ENCODE results near the gene GRAP. TPM values are rescaled to one million over a fixed set of nuclear protein-coding genes. Genes with fewer than 3 reads are reported as not detected.

GRAP gene
- total RNA-seq, 3 donors from 2014 or later: 5.7 to 6.8 (median 6.0) TPM

DNA sequence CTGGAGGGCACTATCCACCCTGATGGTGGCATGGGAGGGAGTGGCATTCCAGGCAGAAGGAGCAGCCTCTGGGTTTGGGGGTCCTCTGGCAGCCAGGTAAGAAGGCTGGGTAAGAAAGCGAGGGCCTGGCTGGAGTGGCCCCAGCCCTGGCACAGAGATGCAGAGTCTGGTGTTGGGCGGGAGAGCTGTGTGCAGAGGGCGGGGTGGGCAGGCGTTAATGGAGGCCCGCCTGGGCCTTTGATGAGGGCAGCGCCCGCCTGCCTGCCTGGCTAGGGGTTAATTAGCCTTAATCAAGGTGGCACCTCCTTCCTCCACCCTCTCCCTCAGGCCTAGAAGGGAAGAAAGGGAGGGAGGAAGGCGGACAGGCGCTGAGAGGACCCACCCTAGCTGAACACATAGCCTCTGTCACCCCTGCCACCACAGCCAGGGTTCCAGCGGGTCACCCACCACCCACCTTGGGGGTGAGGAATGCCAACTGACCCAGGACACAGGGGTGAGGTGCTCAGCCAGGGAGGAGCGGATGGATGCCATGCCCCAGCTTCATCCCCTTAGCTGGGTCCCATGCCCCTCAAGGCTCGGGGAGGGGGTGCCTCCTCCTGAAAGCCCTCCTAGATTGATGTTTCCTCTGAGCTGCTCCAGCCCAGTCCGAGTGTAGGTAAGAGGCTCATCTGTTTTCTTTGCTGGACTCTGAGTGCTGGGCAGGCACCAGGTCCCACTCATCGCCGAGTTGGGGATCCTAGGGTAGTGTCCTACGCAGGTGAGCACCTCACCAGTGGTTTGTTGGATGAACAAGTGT lies 28.8 kb downstream of the GRAP start:
- no peak for DNase-seq
- H3K27me3 Mint-ChIP-seq (ENCODE audit: low read depth): no peaks in the 10 kb centered on the region
- H3K36me3 Mint-ChIP-seq (ENCODE audit: insufficient read depth): peaks cover 6% of the 10 kb centered on the region
- H3K9me3 Mint-ChIP-seq: no peaks in the 10 kb centered on the region
- peaks cover 2% of the 10 kb centered on the region for H3K4me1 Mint-ChIP-seq (ENCODE audit: low read depth)
- no peak for ATAC-seq
- H3K4me3 Mint-ChIP-seq: no peak overlapping the region

DNA sequence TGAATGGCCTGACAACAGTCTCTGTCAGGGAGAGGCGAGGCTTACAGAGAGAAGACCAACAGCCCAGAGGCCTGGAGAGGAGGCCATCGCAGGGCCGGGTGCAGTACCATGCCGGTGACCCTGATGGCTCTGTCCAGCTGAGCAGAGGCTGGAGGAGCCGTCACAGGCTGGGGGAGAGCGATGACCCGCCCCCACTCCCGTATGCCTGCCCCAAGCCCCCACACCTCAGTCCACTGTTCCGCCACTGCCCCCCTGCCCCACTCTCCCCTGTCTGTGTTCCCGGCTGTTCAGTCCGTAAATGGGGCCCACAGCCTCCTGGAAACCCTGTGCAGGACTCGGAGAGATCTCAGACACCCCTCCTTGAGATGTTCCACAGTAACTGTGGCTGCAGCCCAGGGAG lies 29.4 kb downstream of the GRAP start:
- ATAC-seq (no peak), DNase-seq (no peak)
- Mint-ChIP-seq H3K4me1 (ENCODE audit: low read depth) (peaks cover 2% of the 10 kb centered on the region), H3K27me3 (ENCODE audit: low read depth) (no peaks in the 10 kb centered on the region), H3K9me3 (no peaks in the 10 kb centered on the region), H3K4me3 (no peak overlapping the region), H3K36me3 (ENCODE audit: insufficient read depth) (peaks cover 4% of the 10 kb centered on the region)

DNA sequence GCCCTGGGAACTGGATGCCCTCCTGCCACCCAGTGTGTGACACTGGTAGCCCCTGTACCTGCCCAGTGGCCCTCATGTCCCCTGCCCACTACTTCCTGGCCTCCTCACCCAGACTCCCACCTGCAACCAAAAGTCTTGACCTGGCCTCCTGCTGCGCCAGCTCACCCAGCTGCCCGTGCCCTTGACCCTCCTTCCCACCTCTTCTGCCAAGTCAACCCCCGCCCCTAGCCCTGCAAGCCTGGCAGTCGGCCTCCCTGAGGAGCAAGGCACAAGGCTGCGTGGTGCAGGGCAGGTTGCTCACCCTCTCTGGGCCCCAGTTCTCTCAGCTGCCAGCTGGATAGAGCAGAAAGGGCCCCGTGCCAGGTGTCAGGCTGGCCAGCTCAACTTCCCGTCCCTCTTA lies 29.9 kb downstream of the GRAP start:
- DNase-seq (no peak), ATAC-seq (no peak)
- no peaks in the 10 kb centered on the region for H3K9me3 Mint-ChIP-seq
- no peaks in the 10 kb centered on the region for H3K27me3 Mint-ChIP-seq (ENCODE audit: low read depth)
- peaks cover 2% of the 10 kb centered on the region for H3K4me1 Mint-ChIP-seq (ENCODE audit: low read depth)
- no peak overlapping the region for H3K4me3 Mint-ChIP-seq
- peaks cover 4% of the 10 kb centered on the region for H3K36me3 Mint-ChIP-seq (ENCODE audit: insufficient read depth)

DNA sequence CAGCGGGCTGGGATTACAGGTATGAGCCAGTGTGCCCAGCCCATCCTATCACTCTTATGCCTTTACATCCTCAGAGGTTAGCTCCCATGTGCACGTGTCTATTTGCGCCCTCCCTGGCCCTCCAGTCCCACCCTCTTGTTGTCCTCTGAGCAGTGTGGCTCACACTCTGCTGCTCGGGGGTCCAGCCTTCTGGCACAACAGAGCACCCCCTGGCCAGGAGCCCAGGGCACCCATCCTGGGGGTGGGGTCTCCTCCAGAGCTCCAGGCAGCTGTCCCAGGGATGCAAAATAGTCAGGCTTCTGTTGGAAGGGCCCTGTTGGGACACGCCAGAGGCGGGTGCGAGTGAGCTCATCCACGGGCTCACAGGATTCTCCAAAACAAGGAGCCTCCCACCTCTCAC lies 30.5 kb downstream of the GRAP start:
- no peak overlapping the region for H3K4me3 Mint-ChIP-seq
- DNase-seq (no peak), ATAC-seq (no peak)
- H3K9me3 Mint-ChIP-seq: no peaks in the 10 kb centered on the region
- H3K36me3 Mint-ChIP-seq (ENCODE audit: insufficient read depth): peaks cover 4% of the 10 kb centered on the region
- peaks cover 2% of the 10 kb centered on the region for H3K4me1 Mint-ChIP-seq (ENCODE audit: low read depth)
- H3K27me3 Mint-ChIP-seq (ENCODE audit: low read depth): no peaks in the 10 kb centered on the region

DNA sequence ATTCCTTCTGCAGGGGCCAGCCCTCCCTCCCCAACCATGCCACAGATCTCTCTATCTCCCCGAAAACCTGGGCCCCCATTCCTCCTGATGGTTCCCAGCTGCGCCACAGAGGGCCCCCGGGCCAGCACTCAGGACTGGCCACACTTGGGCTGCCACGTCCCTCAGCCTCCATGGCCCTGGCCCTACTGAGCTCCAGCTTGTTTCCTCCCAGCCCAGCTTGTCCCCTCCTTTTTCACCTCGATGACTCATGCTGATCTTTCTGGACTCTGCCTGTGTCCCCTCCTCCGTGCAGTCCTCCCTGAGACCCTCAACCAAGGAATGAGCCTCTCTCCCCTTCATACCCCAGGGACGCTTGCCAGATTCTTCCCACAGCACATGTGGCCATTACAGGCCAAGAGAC lies 31.3 kb downstream of the GRAP start:
- no peaks in the 10 kb centered on the region for H3K9me3 Mint-ChIP-seq
- peaks cover 4% of the 10 kb centered on the region for H3K36me3 Mint-ChIP-seq (ENCODE audit: insufficient read depth)
- no peak for ATAC-seq
- H3K4me1 Mint-ChIP-seq (ENCODE audit: low read depth): peaks cover 2% of the 10 kb centered on the region
- DNase-seq: no peak
- no peaks in the 10 kb centered on the region for H3K27me3 Mint-ChIP-seq (ENCODE audit: low read depth)
- H3K4me3 Mint-ChIP-seq: no peak overlapping the region

DNA sequence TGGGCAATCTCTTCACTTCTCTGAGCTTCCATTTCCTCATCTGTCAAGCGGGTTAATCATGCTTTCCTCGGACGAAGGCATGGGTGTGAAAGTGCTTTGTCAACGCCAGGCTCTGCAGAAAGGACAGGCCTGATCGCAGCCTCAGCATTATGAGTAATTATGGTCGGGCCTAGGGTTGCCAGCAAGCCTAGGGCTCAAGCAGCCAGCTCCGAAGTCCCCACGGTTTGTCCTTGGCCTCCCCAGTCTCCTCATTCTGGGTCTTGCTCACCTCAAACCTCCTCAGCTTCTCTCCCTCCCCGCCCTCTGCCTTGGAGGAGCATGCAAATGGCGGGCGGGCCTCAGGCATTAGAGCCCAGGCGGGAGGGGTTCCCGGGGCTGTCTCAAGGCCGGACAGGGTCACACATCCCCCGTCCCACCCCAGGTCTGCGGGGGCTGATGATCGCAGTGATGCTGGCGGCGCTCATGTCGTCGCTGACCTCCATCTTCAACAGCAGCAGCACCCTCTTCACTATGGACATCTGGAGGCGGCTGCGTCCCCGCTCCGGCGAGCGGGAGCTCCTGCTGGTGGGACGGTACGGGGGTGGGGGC lies 32.0 kb downstream of the GRAP start:
- H3K4me1 Mint-ChIP-seq (ENCODE audit: low read depth): peaks cover 2% of the 10 kb centered on the region
- H3K36me3 Mint-ChIP-seq (ENCODE audit: insufficient read depth): peaks cover 4% of the 10 kb centered on the region
- ATAC-seq (no peak), DNase-seq (no peak)
- H3K9me3 Mint-ChIP-seq: no peaks in the 10 kb centered on the region
- no peaks in the 10 kb centered on the region for H3K27me3 Mint-ChIP-seq (ENCODE audit: low read depth)
- no peak overlapping the region for H3K4me3 Mint-ChIP-seq

DNA sequence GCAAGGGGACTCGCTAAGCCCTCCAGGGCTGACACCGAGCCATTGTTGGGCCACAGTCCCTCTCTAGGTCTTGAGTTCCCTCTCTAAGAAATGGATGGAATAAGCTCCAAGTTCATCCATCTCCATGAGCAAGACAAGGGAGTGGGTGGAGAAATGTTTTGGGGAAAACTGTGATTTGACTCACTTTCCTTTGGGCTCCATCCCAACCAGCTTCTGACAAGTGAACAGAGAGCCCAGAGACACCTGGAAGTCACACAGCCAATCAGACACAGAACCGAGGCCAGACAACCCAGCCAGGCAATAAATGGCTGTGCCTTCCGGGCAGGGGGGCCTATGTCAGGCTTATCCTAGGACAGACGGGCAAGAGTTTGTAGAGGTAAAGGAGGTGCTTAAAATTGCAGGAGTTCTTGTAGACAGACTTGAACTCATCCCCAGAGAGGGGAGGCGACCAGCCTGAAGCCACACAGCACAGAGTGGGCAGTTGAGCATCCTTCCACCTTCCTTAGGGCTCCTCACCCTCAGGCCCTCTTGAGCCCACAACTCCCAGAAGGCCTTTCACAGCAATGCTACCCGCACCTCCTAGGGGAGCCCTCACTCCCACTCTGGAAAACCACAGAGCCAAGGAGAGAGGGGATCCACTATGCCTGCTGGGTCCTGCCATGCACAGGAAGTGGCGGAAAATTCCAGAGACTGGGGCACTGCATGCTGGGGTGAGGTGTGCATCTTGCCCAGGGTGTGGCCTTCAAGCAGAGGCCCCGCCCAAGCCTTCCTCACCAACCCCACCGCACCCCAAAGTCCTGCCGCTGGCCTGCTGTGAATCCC lies 32.7 kb downstream of the GRAP start:
- Mint-ChIP-seq H3K4me3 (no peak overlapping the region), H3K27me3 (ENCODE audit: low read depth) (no peaks in the 10 kb centered on the region), H3K36me3 (ENCODE audit: insufficient read depth) (peaks cover 2% of the 10 kb centered on the region), H3K9me3 (no peaks in the 10 kb centered on the region), H3K4me1 (ENCODE audit: low read depth) (peaks cover 2% of the 10 kb centered on the region)
- DNase-seq: no peak
- ATAC-seq: no peak

DNA sequence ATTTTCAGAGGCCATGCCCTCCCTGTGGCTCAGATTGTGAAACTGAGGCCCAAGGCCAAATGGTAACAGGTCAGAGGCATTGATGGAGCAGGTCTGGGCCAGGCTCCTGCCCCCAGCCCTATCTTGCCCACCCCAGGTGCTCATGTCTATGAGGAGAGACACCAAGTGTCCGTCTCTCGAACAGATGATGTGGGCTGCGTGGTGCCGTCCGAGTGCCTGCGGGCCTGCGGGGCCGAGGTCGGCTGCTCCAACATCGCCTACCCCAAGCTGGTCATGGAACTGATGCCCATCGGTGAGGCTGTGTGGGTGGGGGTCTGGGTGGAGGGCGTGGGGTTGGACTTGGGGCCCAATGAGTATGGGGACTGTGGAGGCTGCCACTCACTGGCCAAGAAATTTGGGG lies 33.5 kb downstream of the GRAP start:
- Mint-ChIP-seq H3K4me1 (ENCODE audit: low read depth) (no peaks in the 10 kb centered on the region), H3K27me3 (ENCODE audit: low read depth) (no peaks in the 10 kb centered on the region), H3K4me3 (no peak overlapping the region), H3K36me3 (ENCODE audit: insufficient read depth) (no peaks in the 10 kb centered on the region), H3K9me3 (no peaks in the 10 kb centered on the region)
- no peak for DNase-seq
- no peak for ATAC-seq

DNA sequence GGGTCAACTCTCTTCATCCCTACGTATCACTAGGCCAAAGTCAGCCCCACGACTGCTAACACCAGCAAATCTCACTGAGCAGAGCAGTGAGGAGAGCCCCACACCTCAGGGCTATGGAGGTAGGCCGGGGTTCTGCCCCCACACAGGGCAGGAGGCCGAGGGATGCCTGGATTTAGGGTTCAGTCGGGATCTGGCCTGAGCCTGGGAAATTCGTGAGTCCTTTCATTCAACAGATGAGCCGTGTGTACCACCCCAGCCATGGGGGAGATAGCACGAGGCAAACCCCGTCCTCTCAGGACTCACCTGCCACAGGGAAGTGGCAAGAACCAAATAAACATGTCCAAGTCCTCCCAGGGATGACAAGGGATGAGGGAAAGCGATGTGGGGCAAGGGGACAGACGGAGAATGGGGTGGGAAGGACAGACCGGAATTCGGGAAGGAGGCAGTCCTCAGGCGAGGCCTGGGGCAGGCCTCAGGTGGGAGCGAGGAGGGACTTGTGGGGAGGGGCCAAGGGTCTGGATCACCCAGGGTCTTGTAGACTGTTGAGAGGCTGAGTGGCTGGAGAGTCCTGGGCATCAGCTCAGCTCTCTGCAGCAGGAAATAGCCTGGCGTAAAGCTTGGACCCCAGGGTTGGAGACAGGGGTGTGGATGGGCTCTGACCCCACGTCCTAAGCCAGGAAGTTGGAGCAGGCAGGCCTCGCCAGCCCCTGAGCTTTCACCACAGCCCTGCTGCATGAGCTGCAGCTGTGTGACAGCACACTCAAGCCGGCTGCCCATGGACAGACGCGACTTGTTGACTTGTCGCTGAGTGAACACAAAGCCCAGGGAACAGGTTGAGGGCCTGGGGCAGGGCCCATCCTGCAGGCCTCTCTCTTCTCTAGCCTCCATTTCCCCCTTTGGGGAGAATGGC lies 34.3 kb downstream of the GRAP start:
- no peaks in the 10 kb centered on the region for H3K27me3 Mint-ChIP-seq (ENCODE audit: low read depth)
- ATAC-seq (no peak), DNase-seq (no peak)
- no peaks in the 10 kb centered on the region for H3K9me3 Mint-ChIP-seq
- H3K36me3 Mint-ChIP-seq (ENCODE audit: insufficient read depth): no peaks in the 10 kb centered on the region
- no peaks in the 10 kb centered on the region for H3K4me1 Mint-ChIP-seq (ENCODE audit: low read depth)
- H3K4me3 Mint-ChIP-seq: no peak overlapping the region

DNA sequence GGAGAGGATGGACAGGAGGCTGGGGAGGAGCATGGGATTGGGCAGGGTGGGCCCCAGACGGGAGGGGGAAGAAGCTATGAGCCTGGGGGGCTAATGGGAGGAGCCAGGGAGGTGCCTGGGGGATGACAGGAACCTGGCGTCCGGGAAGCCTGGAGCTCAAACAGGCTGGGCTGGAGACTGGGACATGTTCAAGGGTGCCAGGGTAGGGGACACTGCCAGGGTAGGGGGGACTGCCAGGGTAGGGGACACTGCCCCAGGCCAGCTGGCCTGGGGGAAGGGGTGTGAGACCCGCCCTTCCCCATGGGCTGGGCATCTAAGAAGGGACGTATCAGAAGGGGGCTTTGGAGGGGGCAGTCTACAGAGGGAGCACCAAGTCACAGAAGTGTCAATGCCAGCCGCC lies 35.2 kb downstream of the GRAP start:
- Mint-ChIP-seq H3K36me3 (ENCODE audit: insufficient read depth) (no peaks in the 10 kb centered on the region), H3K27me3 (ENCODE audit: low read depth) (no peaks in the 10 kb centered on the region), H3K4me3 (no peak overlapping the region), H3K4me1 (ENCODE audit: low read depth) (no peaks in the 10 kb centered on the region), H3K9me3 (no peaks in the 10 kb centered on the region)
- no peak for DNase-seq
- ATAC-seq: no peak

DNA sequence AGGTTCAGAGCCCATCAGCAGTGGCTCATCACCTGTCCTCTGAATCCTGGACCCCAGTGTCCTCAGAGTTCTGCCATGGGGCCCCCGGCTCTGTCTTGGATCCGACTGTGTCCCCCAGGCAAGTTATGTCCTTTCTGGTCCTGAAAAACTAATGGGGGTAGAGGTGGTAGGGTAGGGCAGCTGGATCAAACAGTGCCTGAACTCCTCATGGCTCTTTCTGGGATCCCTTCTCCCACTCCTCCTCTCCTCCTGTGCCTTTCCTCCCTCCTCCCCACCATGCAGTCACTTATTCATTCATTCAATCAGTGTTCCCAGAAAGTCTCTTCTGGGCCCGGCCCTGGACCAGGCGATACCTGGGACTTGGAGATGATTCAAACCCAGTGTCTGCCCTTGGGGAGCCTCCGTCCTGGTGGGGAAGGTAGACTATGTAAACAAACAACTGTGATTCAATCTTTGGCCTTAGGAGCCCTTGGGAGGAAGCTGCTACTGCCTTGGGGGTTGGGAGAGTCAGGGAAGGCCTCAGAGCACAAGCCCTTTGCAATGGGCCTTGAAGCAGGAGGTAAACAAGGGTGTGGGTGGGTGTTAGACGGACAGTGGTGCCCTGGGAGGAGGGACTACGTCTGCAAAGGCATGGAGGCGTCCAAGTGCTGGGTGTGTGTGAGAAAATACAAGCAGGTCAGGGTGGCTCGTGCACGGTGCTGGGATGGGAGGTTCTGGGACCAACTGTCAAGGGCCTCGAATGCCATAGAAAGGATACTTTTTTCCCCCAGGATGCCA lies 35.8 kb downstream of the GRAP start:
- ATAC-seq: no peak
- no peak for DNase-seq
- Mint-ChIP-seq H3K36me3 (ENCODE audit: insufficient read depth) (no peaks in the 10 kb centered on the region), H3K9me3 (no peaks in the 10 kb centered on the region), H3K4me3 (no peak overlapping the region), H3K27me3 (ENCODE audit: low read depth) (no peaks in the 10 kb centered on the region), H3K4me1 (ENCODE audit: low read depth) (peaks cover under 1% of the 10 kb centered on the region)

DNA sequence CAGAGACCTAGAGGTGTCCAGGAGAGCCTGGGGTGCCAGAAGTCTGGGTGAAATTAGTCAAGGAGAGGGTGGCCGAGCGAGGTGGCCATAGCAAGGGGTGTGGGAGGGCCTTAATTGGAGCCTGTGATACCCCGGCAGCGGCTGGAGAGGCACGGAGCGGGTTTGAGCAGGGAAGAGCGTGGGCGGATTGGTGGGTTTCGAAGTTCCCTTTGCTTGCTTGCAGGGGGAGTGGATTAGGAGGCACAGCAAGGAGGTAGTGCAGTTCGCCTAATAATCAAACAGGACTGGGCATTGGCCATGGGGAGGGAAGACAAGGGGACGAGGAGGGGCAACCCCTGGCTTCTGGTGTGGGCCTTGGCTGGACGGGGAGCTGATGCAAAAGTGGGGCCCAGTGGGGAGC lies 36.8 kb downstream of the GRAP start:
- no peaks in the 10 kb centered on the region for H3K27me3 Mint-ChIP-seq (ENCODE audit: low read depth)
- DNase-seq (no peak), ATAC-seq (no peak)
- no peaks in the 10 kb centered on the region for H3K9me3 Mint-ChIP-seq
- H3K4me3 Mint-ChIP-seq: no peak overlapping the region
- H3K36me3 Mint-ChIP-seq (ENCODE audit: insufficient read depth): no peaks in the 10 kb centered on the region
- H3K4me1 Mint-ChIP-seq (ENCODE audit: low read depth): peaks cover 1% of the 10 kb centered on the region

DNA sequence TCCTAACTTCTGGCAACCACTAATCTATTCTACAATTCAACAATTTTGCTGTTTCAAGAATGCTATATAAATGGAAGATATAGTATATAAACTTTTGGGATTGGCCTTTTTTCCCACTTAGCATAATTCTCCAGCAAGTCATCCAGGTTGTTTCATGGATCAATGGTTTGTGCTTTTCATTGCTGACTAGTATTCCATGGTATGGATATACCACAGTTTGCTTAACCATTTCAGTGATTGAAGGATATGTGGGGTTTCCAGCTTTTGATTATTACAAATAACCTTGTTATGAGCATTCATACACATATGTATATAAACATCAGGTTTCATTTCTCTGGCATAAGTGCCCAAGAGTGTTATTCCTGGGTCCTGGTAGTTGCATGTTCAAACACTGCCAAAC lies 40.1 kb downstream of the GRAP start:
- DNase-seq (no peak), ATAC-seq (no peak)
- peaks cover 18% of the 10 kb centered on the region for H3K4me1 Mint-ChIP-seq (ENCODE audit: low read depth)
- no peak overlapping the region for H3K4me3 Mint-ChIP-seq
- no peaks in the 10 kb centered on the region for H3K27me3 Mint-ChIP-seq (ENCODE audit: low read depth)
- H3K36me3 Mint-ChIP-seq (ENCODE audit: insufficient read depth): peaks cover 2% of the 10 kb centered on the region
- H3K9me3 Mint-ChIP-seq: no peaks in the 10 kb centered on the region
